Left cardiac atrium (tissue), 4 donors: ENCODE measurements around the gene TUBA4B. TPM values are rescaled to one million over a fixed set of nuclear protein-coding genes. Genes with fewer than 3 reads are reported as not detected.

ENCODE experiments used
- ATAC-seq, 2 donors: fragments of 200-7000 bp; cut with Tn5 transposase; one replicate each; pipeline ENCODE4 v1.9.1; 2020; ENCODE audit warnings: mild to moderate bottlenecking in 2 of 2, moderate library complexity in 2 of 2
- DNase-seq: peaks from one replicate; pipeline ENCODE4 v3.0.0-alpha.2; 2020
- intact Hi-C, 2 donors: fragments of 100-400 bp; cut with DNase I; formaldehyde crosslinking; loops; one replicate each; pipeline versions ENCODE4 v1.14.1 to v1.15.1; 2022 to 2023
- total RNA-seq, 2 donors: library from RNA; stranded (reverse); fragmentation: NEBNext Ultra II Directional; extraction: Animal tissue kit (Norgen Biotek cat#: 25700); gene quantifications; one replicate each; pipeline ENCODE4 v1.2.1, GENCODE V29; 2021
- donor health status: DM: no; HTN: yes; CAD: no.
- donor health status: DM: no; HTN: yes; CAD: no; lungs with severe emphysema.
- donor health status: DM: yes; HTN: yes; CAD: no.
- donor health status: Dilated cardiomyopathy.

Gene TUBA4B
- total RNA-seq, 2 donors from 2014 or later = not detected

DNA sequence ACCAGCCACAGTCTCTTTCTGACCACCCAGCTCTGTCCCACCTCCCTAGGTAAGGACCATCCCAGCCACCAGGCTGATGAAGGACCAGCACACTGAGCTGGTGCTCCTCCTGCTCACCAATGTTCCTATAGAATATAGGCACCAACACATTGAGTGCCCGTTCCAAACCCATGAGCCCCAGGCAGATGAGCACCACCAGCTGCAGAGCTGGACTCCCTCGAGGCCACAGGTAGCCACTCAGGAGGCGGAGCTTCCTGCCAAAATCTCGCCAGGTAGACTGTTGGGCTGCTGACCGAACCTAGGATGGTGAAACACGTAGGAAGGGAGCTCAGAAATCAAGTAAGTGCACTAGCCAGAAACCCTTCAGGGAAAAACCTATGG, 36.5 kb upstream of the TUBA4B start:
- intact Hi-C loops = loop anchor here (5.0 kb wide), 1 partner anchor 39 kb away; the partner anchor contains the start of genes CNPPD1 (in 2 of the 2) and RETREG2 (in 2 of the 2)
- no peak for DNase-seq
- no peak for ATAC-seq

DNA sequence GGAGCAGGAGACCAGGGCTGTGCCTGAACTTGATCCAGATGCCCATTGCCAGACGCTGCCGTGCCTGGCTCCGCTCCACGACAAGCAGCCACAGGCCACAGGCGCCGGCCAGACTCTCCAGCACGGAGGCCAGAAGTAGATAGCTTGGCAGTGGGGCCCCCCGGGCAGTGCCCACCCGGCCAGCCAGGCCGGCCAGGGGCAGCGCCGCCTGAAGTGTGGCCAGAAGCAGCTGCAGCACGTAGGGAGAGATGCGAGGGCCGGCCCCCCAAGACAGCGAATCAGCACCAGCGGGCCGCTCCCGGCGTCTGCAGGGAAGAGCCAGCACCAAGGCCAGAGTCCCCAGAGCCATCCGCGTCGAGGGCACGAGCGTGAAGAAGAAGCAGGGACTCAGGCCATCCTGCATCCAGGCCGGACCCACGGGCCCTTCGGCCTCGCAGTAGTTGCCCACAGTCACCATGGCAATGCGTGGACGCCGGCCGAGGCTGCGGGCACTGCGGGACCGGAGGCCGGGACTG, 34.8 kb upstream of the TUBA4B start:
- peak; percentile 60 to 69 for ATAC-seq
- DNase-seq = peak; percentile 77
- intact Hi-C loops = loop anchor here (5.0 kb wide), 1 partner anchor 41 kb away; the partner anchor contains the start of genes CNPPD1 (in 2 of the 2) and RETREG2 (in 2 of the 2)

DNA sequence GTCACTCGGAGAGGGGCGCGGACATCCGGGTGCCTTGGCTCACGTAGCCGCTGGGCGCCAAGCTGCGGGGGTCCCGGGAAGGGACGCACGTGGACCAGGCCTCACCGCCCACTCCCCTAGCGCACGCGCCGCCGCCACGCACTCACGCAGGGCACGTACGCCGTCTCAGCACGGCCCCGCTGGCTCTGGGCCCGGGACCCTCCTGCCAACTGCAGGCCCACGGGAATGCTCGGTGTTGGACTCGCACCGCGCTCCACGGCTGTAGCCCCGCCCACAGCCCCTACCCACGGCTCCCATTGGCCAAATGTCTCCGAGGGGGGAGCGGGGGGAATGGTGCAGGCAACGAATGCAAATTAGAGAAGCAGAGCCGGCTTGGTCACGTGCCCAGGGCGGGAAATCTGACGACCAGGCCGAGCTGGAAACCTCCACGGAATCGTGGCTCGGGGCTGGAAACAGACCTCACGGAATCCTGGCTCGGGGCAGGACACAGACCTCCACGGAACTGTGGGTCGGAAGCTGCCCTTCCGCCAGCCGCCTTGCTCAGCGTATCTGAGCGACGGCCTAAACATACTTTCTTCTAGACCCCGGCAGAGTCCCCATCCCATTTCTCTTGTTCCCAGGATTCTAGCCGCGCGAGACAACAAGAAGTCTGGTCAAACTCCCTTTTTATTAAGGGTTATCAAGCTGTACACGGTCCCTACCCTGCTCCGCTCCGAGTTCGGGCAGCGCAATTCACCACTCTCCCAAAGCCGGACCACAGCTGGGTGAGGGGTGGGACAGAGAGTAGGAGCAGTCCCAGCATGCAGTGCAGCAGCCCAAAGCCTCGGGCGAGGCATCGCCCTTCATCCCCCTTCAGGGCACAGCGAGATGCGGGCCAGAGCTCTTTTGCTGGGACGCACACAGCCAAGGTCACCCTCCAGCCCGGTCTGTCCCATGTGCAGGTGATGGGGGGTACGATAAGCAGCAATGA, 34.0 kb upstream of the TUBA4B start, which contains the start of gene ABCB6:
ABCB6 (minus strand) TSS at position 227 of the 970 bp plus-strand sequence. CDS start 285 bp downstream, outside the sequence.
- intact Hi-C loops = loop anchor here (5.0 kb wide), 1 partner anchor 42 kb away; the partner anchor contains the start of genes CNPPD1 (in 2 of the 2) and RETREG2 (in 2 of the 2)

DNA sequence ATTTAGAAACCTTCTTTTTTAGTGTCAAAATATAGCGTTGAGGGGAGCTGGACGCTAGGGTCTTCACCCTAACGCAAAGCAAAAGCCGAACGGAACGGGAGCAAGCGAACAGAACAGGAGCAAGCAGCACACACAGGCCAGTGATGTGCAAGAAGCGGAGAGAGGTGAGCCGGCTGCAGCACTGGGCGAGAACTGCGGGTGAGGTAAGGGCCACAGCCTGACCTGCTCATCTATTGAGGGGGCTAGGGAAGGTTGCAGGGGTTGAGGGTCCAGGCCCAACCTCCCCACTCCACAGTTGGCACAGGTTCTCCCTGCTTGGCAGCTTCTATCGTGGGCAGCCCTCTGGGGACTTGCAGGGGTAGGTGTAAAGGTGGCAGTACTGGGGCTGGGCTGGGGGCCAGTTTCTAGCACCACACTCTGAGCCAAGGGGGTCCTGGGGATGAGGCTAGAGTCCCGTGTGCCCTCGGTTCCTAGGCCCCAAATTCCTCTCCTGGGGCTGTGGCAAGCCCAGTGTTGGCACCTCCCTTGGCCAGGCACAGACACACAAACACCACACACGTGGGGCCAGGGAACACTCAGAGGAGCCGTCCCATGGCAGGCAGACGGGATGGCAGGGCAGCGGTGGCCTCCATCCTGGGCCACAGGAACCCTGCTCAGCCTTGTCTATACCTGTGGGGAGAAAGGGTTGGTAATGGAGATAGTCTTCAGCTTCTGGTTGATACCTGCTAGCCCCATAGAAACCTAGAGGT, 33.1 kb upstream of the TUBA4B start:
- ATAC-seq (no peak), DNase-seq (no peak)
- intact Hi-C loops = loop anchor here (5.0 kb wide), 1 partner anchor 43 kb away; the partner anchor contains the start of genes CNPPD1 (in 2 of the 2) and RETREG2 (in 2 of the 2)

More for the DNA sequence above, 34.0 kb upstream of the TUBA4B start, which contains the start of gene ABCB6:
- ATAC-seq (peak; percentile 91), DNase-seq (peak; percentile 99)

DNA sequence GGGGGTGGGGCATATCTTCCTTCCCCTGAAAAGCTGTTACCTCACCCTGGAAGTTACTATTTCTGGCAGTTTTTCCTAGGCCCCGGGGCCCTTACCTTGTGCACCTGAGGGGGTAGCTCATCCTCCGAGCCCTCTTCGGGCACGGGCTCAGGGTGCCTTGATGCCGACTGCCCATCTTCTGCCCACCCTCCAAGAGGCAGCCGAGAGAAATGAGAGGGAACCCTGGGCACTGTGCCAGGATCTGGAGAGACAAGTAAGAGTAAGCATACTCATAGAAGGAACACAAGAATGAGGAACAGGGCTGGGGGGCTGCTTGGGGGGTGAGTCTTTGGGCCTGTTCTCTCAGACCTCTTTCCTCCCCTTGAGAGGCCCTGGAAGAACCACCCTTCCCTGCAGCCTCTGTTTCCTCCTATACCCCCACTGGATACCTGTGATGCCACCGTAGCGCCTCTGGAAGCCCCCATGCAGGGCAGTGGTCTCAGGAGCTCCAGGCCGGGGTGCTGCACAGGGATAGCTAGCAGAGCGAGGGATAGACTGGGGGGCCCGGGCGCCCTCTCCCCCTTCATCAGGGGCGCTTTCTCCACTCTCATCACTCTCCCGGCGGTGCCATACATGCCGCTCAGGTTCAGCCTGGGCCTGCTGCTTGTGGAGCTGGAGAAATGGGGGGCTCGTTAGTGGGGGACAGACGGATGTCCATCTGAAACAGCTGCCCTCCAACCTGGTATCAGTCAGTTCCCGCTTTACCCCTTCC, 32.2 kb upstream of the TUBA4B start:
- DNase-seq = no peak

DNA sequence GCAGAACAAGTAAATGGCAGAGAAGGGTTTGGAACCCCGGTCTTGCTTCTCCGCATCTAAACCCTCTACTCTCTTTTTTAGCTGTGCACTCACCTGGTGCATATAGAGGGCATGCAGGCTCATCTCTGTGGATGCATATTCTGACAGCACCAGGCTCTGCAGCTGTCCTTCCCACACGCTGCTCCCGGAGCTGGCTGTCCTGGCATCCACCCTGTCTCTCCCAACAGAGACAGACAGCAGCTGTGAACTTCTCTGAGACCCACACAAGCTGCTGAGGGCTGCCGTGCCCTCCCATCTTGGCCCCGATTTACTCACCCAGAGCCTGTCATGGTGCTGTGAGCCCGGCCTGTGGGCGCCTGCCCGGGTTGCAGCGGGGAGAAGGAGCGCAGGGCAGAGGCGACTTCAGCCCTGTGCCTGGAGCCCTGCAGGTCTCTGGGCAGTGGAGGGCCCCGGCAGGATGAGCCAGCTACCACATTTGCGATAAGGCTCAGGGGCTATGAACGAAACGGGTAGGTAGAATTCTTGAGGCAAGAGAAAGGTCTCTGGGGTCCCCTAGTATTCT, 31.0 kb upstream of the TUBA4B start:
- ATAC-seq (no peak), DNase-seq (no peak)
- intact Hi-C loops = no loop called here

More for the DNA sequence above, 32.2 kb upstream of the TUBA4B start:
- intact Hi-C loops = no loop called here
- ATAC-seq = no peak

DNA sequence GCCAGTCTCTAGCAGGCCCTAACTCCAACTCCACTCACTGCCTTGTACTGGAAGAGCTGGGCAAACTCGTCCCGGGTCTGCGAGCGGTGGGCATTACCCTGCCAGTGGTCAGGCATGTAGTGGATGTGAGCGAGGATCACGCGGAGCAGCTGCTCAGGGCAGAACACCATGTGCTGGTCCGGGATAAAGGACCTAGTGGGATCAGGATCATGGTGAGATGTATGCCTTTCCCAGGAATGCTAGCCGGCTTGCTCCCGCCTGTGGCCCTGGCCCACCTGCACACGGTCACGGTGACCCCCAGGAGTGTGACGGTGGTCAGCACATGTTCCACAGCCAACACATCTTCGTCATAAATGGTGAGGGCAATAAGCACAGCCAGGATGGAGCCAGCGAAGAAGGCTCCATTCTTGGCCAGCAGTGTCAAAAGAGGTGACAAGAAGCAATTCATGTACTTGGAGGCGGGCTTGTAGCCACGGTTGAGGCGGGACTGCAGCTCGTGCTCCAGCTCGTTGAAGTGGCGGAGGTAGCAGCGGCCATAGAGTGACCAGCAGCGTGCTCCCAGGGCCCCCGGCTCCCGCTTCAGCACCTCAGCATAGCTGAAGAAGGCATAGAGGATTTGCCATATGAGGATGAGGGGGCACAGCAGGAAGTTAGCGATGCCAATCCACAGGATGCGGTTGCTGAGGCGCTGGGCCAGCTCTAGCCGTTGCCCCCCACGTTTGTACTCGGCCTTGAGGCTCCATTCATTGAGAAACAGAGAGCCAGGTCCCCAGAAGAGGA, 29.0 kb upstream of the TUBA4B start:
- intact Hi-C loops = no loop called here
- no peak for ATAC-seq
- DNase-seq = no peak

DNA sequence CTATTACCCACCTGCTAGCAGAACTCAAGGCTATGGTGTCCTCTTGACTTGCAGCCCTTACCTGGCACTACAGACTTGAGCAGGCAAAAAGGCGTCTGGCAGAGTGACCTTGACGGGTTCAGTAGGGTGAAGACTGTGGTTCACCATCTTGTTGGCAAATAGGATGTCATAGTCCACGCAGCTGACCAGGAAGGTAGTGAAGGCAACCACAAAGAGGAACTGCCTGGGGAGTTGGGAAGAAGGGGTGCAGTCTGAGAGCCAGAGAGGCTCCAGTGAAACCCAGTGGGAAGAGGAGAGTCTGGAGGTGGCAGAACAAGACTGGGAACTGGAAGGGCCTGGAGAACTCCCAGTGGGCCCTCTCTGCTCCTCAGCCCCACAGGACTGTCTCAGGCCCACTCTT, 27.7 kb upstream of the TUBA4B start:
- intact Hi-C loops = no loop called here
- no peak for ATAC-seq
- DNase-seq = no peak

DNA sequence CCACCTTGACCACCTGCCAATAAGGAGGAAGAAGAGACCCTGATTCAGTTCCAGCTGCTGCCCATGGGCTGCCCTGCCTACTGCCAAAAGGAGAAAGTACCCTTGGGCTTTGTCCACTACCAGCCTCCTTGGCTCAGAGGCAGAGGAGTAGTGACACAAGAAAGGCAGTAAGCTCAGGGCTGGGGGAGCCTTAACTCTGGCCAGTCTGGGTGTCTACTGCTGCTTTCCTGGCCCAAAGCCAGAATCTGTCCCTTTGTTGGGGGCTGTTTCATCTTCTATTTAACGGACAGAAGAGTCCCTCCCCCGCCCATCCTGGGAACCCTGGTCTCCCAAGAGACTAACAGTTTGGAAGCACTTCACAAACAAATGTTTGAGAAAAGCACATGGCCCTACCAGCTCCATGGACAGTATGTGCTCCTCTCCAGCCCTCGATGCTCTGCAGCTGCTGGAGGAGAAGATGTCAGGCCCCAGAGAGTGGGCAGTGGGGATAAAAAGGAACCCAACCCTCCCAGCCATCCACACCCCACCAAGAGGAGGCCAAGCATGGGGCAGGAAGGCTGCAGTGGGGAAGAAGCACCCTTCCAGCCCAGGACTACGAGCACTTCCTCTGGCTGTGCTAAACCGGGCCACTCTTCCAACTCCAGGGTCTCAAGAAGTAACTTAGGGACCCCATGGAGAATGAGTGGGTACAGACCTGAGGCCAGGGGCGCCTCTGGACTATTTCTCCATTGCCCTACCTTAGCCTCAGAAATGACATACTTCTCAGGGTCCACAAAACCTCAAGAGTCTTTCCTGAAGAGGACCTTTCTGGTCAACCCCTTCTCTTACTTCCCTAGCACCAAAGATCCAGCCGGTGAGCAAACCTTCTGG, 24.8 kb upstream of the TUBA4B start:
- no peak for DNase-seq
- intact Hi-C loops = loop anchor here in 1 of 2 donors (2.0 kb wide), 1 partner anchor 17 kb away; the partner anchor contains the start of genes GLB1L and STK16
- no peak for ATAC-seq

DNA sequence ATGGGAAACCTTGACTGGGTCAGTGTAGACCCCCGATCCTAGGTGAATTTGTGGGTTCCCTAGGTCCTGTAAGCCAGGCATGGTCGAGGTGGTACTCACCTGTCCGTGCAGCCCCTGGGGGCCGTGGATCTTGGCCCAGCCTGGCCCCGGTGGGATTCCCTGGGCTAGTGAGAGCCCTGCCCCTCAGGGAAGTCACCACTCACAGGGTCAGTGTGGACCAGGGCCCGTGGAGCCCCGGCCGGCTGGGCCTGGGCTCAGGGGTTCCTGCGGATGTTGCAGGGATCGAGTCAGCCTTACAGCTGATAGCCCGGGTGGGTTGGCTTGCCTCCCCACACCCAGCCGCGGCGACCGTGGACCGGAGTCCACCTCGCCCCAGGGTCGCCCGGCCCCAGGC, 24.1 kb upstream of the TUBA4B start:
- no peak for ATAC-seq
- intact Hi-C loops = loop anchor here in 1 of 2 donors (2.0 kb wide), 1 partner anchor 16 kb away; the partner anchor contains the start of genes GLB1L and STK16
- no peak for DNase-seq

DNA sequence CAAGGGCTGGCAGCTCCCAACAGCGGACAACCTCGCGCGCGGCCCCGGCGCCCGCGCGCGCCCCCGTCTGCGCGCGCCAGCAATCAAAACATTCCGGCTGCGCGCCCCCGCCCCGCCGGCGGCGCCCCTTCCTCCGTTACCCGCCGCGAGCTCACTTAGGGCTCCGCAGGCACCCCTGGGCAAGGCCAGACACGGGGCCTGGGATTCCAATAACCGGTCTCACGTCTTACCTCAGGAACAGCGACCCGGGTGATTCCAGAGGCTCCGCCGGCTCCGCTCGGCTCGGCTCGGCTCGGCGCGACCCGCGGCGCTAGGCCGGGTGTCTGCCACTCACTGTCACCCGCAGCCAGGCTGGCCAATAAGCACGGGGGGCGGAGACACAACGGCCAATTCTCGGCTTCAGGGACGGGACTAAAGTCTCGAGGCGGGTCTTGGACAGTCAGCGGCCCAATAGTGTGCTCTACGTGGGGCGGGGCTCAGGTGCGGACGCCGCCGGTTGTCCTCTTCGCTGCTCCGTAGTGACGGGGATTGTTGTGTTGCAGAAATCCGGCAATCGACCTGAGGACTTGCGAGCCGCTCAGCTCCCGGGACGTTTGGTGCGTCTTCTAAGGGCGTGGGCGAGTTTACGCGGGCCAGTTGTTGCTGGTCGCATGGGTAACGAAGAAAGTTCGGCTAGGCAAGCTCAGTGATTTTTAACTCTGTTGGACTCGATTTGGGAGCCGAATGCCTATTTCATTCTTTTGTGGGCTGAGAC, 23.6 kb upstream of the TUBA4B start, which contains the start of the genes ANKZF1 and ATG9A:
ANKZF1 (plus strand) TSS at position 502 of the 754 bp plus-strand sequence. CDS start 452 bp downstream, outside the sequence.
ATG9A (minus strand) TSS at position 332 of the 754 bp plus-strand sequence. CDS start 1,612 bp downstream, outside the sequence.
- intact Hi-C loops = loop anchor here in 1 of 2 donors (2.0 kb wide), 1 partner anchor 15 kb away; the partner anchor contains the start of genes GLB1L and STK16
- DNase-seq (peak; percentile 99), ATAC-seq (peak; percentile 99)

DNA sequence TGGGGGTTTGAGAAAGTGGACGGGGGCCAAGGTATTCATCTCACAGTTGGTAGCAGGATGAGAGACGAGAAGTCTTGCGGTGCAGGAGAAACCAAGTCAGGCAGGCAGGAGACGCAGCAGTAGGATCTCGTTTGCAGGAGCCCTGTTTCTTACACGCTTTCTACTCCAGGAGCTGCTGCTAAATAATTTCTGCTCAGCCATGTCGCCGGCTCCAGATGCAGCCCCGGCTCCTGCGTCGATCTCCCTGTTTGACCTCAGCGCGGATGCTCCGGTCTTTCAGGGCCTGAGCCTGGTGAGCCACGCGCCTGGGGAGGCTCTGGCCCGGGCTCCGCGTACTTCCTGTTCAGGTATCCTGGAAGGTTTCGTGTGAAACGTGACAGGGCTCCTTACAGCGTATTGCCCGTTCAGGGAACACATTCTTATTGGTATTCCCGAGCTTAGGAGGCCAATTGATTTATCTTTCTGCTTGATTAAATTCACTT, 22.9 kb upstream of the TUBA4B start:
- intact Hi-C loops = no loop called here
- DNase-seq (no peak), ATAC-seq (peak in 1 of 2 donors; percentile 24)

DNA sequence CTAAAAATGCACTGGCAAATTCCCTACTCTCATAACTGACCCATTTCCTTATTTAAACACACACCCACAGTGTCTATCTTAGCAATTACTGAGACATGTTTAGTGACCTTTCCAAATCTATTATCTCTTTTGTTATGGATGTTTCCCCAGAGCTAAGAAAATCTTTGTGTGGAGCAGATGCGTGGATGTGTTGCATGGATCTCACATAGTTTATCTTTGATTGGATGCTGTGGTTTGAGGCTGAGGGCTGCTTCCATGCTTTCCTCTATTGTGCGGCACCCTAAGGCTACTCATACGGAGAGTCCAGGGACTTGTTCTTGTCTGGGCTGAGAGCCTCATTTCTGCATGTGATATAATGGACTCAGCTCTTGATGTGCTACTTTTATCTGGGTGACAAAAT, 18.7 kb upstream of the TUBA4B start:
- no peak for ATAC-seq
- intact Hi-C loops = no loop called here
- no peak for DNase-seq

DNA sequence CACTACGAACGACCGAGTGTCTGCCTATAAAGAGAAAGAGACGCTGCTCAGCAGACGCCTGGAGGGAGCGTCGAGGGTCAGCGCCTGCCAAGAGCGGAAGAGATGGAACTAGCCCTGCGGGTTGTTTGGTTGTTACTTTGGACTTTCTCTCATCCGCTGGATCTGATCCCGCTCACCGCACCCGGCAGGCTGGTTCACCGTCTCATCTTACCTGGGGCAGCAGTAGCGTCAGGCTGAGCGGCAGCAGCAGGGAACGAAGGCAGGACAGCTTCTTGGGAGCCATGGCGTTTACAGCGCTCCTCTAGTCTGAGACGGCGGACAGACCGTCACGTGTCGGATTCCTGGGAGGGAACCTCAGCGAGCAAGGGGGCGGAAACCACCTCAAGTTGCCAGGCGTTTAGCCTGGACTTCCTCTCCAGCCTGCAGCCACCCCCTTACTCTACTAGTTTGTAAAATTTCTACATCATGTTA, 9.7 kb upstream of the TUBA4B start:
- intact Hi-C loops = loop anchor here in 1 of 2 donors (10.0 kb wide), 1 partner anchor 51 kb away; no protein-coding TSS in a partner anchor
- ATAC-seq (no peak), DNase-seq (no peak)

DNA sequence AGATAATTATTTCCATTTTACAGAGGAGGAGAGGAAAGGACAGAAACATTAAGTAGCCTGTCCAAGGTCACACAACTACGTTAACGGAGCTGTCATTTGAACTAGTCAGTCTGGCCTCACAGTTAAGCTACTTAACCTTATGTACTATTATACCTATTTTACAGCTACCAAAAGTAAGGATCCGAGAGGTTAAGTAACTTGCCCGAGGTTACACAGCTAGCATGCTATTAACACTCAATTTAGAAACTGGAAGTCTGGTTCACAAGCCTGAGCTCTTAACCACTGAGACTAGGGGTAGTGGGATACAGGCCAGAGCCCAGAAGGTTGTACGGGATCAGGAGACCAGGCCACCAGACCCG, 8.3 kb upstream of the TUBA4B start:
- intact Hi-C loops = loop anchor here (2.0 to 10.0 kb wide), 2 partner anchors 16 to 50 kb away; partner anchors contain the start of genes ANKZF1 (in 1 of the 2) and ATG9A (in 1 of the 2)
- no peak for DNase-seq
- no peak for ATAC-seq
